Lower leg skin (tissue), 3 donors: ENCODE measurements around the gene UPF1.

Source experiments
- CTCF ChIP-seq, 3 donors: fragments of 450-650 bp; IDR thresholded peaks; one replicate each; pipeline ENCODE4 v1.5.1; 2016; ENCODE audit warnings: antibody characterized with exemption in 3 of 3, mild to moderate bottlenecking in 3 of 3, moderate library complexity in 2 of 3
- POLR2A ChIP-seq, 2 donors: fragments of 450-650 bp; IDR thresholded peaks; one replicate each; pipeline ENCODE4 v1.6.1; 2016 to 2017; ENCODE audit warnings: antibody characterized with exemption in 2 of 2, mild to moderate bottlenecking in 1 of 2, moderate library complexity in 1 of 2

GRCh38 chr19:18804139-18804601 is 27.6 kb upstream of the UPF1 start:
- no peak for TF ChIP-seq CTCF (IDR thresholded peaks at IDR 0.05)
- TF ChIP-seq POLR2A (IDR thresholded peaks at IDR 0.05) = no peak
